HL-60 (cell line): ENCODE measurements around the gene ST6GALNAC3.

Experiments used
- DNase-seq, 2 experiments: peaks; one replicate each; pipeline ENCODE4 v3.0.0-alpha.2; 2010 to 2020; ENCODE audit warnings: low read depth in 1 of 2, low spot score in 1 of 2
- H3K27ac ChIP-seq: fragments of 250-450 bp; sonication (Bioruptor Pico); replicated peaks from 2 replicates; pipeline ENCODE4 v1.5.1; 2020; ENCODE audit warnings: mild to moderate bottlenecking, moderate library complexity
- H3K27me3 ChIP-seq: fragments of 250-450 bp; sonication (Bioruptor Pico); 2 replicates; pipeline ENCODE4 v1.5.1; 2021; ENCODE audit warnings: mild to moderate bottlenecking, moderate library complexity; ENCODE audit not compliant: insufficient read depth, poor library complexity, severe bottlenecking
- H3K4me3 ChIP-seq: replicated peaks from 2 replicates; pipeline ENCODE4 v1.5.1; 2011; ENCODE audit warnings: mild to moderate bottlenecking, control low read depth, low read length; ENCODE audit not compliant: insufficient read depth
- GABPA ChIP-seq: IDR thresholded peaks from 2 replicates; pipeline ENCODE4 v1.6.1; 2012; ENCODE audit warnings: low read depth
- POLR2AphosphoS5 ChIP-seq: IDR thresholded peaks from 2 replicates; pipeline ENCODE4 v1.6.1; 2012; ENCODE audit warnings: low read depth
- REST ChIP-seq: IDR thresholded peaks from 2 replicates; pipeline ENCODE4 v1.6.1; 2012; ENCODE audit warnings: low read depth; ENCODE audit not compliant: insufficient replicate concordance
- SPI1 ChIP-seq: IDR thresholded peaks from 2 replicates; pipeline ENCODE4 v1.6.1; 2012; ENCODE audit warnings: low read depth, mild to moderate bottlenecking, borderline replicate concordance
- TF ChIP-seq, protein P1 (sequence below): IDR thresholded peaks from one replicate; pipeline ENCODE4 v1.5.1; 2011; ENCODE audit warnings: low read length, control low read depth, inconsistent platforms; ENCODE audit not compliant: insufficient read depth

The ST6GALNAC3 gene

DNA sequence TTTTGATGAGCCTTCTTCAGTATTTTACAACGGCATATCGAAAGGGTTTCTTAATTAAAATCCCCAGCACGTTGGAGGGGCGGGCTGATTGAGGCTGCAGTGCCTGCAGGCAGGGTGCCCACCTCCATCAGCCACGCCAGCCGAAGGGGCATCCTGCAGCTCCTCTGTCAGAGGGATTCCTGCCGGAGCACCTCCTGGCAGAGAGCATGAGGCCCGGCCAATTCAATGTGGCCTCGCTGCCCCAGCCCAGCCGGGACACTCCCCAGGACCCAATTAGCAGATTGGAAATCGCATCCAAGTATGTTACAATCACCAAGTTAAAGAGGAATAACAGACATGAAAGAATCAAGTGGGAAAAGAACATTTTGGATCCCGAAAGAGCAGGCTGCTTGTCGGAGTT is 216.6 kb downstream of the ST6GALNAC3 start:
- TF ChIP-seq, protein P1, sequence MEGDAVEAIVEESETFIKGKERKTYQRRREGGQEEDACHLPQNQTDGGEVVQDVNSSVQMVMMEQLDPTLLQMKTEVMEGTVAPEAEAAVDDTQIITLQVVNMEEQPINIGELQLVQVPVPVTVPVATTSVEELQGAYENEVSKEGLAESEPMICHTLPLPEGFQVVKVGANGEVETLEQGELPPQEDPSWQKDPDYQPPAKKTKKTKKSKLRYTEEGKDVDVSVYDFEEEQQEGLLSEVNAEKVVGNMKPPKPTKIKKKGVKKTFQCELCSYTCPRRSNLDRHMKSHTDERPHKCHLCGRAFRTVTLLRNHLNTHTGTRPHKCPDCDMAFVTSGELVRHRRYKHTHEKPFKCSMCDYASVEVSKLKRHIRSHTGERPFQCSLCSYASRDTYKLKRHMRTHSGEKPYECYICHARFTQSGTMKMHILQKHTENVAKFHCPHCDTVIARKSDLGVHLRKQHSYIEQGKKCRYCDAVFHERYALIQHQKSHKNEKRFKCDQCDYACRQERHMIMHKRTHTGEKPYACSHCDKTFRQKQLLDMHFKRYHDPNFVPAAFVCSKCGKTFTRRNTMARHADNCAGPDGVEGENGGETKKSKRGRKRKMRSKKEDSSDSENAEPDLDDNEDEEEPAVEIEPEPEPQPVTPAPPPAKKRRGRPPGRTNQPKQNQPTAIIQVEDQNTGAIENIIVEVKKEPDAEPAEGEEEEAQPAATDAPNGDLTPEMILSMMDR: no peak
- TF ChIP-seq POLR2AphosphoS5: no peak
- TF ChIP-seq REST: no peak
- Histone ChIP-seq H3K27me3 (no peaks in the 10 kb centered on the region), H3K27ac (no peak overlapping the region)

GRCh38 chr1:76291737-76292136 is 217.2 kb downstream of the ST6GALNAC3 start:
- no peak for DNase-seq
- TF ChIP-seq, protein P1: no peak
- TF ChIP-seq POLR2AphosphoS5 (no peak), SPI1 (no peak), GABPA (no peak), REST (no peak)
- H3K27ac ChIP-seq: no peak overlapping the region
- H3K4me3 ChIP-seq: no peak overlapping the region
- no peaks in the 10 kb centered on the region for H3K27me3 ChIP-seq

More for the DNA sequence above, 216.6 kb downstream of the ST6GALNAC3 start:
- no peak for DNase-seq
- H3K4me3 ChIP-seq: no peak overlapping the region

- no peaks in the 10 kb centered on the region for H3K27me3 ChIP-seq
- TF ChIP-seq GABPA: no peak
- TF ChIP-seq SPI1: no peak
- DNase-seq: no peak
- no peak overlapping the region for H3K27ac ChIP-seq
- H3K4me3 ChIP-seq: no peak overlapping the region
Measured at GRCh38 chr1:76292418-76293184, 218.1 kb downstream of the ST6GALNAC3 start.

GRCh38 chr1:76293831-76294230 is 219.3 kb downstream of the ST6GALNAC3 start:
- H3K27ac ChIP-seq: no peak overlapping the region
- no peaks in the 10 kb centered on the region for H3K27me3 ChIP-seq
- no peak for DNase-seq
- no peak overlapping the region for H3K4me3 ChIP-seq
- TF ChIP-seq, protein P1: no peak
- TF ChIP-seq GABPA (no peak), SPI1 (no peak), REST (no peak), POLR2AphosphoS5 (no peak)
